ENCODE measurements around the gene CLEC14A.

The CLEC14A gene

DNA sequence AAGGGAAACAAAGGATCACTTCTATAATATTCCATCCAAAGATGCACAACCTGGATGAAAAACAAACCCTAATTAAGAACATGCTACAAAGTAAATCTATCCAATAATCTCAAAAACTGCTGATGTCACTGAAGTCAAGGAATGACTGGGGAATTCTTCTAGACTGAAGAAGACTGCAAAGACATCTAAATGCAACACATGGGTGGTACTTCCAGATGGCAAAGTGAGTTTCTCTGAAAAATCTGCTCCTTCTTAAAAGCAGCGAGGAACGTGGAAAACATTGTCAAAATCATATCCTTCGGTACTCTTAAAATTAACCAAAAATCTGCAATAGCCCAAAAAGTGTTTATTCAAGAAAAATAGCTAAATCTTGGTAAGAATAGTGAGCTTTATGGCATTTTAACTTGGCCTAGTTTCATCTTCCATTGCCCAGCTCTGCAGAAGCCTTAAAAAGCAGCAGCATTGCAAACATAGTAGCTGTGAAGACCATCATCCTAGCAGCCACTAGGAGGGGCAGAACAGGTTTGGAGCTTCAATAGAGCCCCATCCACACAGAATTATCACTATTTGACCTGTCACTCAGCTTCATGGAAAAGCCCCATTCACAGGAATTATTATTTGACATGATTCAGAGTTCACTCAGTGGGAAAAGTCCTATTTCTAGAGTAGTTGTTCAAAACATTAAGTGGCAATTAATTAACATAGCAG, 7.4 kb downstream of the CLEC14A start:
- no peak for DNase-seq

DNA sequence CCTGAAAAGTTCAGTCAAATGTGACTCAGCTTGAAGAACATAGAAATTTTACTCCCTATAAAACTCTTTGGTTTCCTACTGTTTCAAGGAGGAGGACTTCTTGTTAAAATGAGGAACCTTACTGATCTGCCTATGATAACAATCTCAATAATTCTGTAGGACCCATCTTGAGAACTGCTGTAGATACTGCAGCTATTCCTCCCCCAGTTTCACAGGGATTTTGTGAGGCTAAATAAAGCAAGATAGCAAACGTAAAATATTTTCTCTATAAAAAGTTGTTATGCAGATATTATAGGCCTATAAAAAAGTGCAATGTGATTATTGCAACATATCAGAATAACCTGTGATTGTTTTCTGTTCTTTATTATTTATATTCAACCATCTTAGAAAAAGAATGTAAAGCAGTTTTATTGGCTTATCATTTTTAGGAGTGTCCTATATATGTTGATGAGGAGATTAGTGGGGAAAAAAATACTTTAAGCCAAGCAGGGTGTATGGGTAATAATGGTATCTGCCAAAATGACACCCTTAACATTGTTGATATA, 12.1 kb downstream of the CLEC14A start:
- no peak for DNase-seq

DNA sequence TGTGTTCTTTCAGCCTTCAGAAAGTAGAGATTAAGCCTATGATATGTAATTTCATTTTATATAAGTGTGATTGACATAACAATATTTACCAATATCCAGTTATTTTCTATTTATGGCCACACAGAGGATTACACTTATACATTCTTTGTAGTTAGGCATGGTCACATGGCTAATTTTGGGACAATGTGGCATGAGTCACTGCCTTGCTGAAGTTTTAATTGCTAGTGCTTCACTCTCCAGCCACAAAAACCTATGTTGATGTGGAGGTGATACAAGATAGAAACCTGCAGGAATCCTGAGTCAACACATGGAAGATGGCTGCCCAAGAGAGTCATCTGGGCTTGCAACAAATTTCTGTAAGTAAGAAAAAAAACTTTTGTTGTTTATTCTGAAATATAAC, 17.0 kb downstream of the CLEC14A start:
- DNase-seq = no peak

DNA sequence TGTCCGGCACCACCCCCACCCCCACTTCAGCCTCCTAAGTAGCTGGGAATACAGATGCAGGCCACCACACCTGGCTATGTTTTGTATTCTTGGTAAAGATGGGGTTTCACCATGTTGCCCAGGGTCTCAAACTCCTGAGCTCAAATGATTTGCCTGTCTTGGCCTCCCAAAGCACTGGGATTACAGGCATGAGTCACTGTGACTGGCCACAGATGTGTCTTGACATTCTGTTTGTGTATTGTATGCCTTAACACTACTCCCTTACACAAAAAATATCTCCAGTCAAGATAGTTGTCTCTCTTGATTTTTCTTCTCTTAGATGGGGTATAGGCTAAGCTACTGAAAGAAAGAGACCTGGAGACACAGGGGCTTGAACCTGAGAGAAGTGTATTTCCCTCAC, 17.6 kb downstream of the CLEC14A start:
- DNase-seq = no peak

DNA sequence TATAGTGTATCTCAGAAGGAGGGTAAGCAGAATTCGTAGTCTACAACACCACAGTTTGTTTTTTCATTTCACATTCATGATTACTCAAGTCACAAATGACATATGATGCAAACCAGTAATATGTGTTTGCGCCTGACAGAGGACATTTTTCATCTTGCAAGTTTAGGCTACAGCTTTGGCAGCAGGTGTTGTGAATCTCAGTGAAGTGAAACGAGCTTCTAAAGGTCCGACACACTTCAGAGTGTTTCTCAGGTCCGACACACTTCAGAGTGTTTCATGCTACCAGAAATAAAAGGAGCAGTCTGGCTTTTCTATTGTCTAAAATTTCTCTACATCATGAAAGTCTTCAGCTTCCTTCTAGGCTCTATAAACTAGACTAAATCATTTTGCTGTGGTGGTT, 22.7 kb downstream of the CLEC14A start:
- DNase-seq = no peak

DNA sequence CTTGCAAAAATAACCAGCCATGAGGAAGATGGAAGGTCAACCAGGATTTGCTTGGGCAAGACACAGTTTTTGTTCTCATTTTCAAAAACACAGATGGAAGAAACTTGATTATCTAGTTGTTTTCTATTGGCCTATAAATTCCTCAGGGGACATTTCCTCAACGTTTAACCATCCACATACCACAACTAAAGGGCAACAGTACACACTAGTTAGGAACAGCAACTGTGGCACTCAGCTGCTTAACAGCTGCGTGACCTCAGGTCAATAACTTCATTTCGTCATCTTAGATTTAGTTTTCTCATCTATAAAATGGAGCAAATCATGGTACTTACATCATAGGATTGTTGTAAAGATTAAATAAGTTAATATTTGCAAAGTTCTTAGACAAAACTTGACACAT, 29.5 kb downstream of the CLEC14A start:
- no peak for DNase-seq

DNA sequence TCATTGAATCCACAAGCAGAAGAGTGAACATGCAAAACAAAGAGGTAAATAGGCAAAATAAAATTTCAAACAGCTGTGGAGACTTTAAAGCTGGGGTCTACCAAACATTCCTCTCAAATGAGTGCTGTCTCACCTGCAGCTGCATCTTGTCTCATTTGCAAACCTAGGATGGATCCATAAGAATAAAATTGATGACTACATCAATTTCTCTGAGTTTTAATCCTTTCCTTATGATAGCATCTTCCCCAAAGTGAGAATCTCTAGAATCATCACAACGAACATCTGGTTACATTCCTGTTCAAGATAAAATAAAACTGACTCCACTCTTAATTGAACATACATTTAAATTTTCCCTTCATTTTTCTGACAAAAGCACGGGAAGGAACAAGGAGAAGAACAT, 29.9 kb downstream of the CLEC14A start:
- DNase-seq = no peak

DNA sequence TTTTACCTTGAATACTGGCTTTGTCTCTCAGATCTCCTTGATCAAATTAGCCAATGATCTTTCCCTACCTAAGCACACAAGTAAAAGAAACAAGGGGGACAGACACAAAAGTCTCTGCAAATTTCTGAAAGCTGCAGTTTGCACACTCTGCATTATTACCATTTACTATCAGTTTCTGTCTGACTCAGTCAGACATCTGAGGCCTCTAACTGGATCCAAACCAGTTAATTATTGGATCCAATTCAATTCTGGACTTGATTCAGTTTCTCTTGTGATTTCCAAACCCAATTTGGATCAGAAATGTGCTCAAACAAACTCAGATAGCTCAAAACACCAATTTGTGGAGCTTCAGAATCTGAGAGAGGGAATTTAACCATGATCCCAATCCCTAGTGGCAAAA, 31.6 kb downstream of the CLEC14A start:
- DNase-seq = no peak

DNA sequence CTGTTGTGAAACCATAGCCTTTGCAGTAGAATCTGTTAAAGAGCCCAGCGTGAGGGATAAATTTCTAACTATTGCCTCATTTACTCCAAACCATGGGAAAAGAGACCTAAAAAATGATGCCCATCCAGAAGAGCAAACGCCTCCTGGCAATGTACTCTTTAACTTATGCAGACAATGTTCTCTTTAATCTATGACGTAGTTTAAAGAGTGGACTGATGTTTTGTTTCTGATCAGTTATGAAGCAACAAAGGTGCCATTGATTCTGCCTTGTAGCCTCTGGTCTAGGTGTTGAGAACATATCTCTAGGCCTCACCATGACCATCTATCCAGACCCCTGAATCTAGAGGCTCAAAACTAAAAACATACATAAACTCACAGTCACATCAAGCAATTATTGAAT, 34.8 kb downstream of the CLEC14A start:
- no peak for DNase-seq

DNA sequence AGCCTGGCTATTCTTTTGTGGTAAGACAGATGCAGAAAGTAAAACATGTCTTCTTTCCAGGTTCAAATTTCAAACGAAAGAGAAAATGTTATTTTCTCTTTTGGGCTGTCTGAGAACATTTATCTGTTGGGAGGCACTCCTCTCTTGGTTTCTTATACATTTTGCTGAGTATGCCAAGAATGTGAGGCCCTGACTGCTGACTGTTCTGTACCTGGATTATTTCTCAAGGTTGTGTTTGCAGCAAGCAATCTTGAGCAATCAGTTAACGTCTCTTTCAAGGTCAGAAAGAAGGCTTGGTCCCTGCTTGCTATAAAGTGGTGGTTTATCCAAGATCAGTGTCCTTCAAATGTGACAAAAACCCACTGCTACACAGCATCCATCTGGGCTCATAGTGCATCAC, 38.3 kb downstream of the CLEC14A start:
- DNase-seq = no peak

DNA sequence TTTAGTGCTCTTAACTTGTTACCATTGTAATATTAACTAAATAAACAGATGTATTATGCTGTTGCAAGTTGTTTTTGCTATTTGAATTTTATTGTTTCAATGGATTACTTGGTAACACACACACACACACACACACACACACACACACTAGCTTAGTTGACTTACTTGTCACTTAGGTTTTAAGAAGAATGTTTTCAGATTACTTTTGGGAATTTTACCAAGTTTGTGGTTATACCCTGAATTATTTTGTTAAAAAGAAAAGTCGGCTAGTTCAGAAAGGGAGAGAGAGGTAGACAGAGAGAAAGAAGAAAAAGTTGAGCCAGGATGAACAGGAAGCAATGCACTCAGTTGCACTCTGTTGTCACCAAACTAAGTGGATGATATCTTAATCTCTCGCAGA, 42.9 kb downstream of the CLEC14A start:
- no peak for DNase-seq

DNA sequence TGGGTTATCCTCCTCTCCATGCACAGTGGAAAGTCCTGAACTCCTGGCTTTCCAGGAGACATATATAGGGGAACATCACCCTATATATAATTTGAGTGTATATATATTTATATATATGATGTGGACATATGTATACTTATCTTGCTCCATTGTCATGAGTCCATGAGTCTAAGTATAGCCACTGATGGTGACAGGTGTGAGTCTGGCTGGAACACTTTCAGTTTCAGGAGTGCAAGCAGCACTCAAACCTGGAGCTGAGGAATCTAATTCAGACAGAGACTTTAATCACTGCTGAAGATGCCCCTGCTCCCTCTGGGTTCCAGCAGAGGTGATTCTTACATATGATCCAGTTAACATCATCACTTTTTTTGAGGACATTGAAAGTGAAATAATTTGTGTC, 43.8 kb downstream of the CLEC14A start:
- DNase-seq = no peak

DNA sequence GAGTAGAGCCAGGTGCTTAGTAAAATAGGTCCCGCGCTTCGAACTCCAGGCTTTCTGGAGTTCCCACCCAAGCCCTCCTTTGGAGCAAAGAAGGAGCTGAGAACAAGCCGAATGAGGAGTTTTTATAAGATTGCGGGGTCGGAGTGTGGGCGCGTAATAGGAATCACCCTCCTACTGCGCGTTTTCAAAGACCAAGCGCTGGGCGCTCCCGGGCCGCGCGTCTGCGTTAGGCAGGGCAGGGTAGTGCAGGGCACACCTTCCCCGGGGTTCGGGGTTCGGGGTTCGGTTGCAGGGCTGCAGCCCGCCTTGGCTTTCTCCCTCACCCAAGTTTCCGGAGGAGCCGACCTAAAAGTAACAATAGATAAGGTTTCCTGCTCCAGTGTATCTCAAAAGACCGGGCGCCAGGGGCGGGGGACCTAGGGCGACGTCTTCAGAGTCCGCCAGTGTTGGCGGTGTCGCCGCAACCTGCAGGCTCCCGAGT, 44.6 kb downstream of the CLEC14A start:
- no peak for DNase-seq

DNA sequence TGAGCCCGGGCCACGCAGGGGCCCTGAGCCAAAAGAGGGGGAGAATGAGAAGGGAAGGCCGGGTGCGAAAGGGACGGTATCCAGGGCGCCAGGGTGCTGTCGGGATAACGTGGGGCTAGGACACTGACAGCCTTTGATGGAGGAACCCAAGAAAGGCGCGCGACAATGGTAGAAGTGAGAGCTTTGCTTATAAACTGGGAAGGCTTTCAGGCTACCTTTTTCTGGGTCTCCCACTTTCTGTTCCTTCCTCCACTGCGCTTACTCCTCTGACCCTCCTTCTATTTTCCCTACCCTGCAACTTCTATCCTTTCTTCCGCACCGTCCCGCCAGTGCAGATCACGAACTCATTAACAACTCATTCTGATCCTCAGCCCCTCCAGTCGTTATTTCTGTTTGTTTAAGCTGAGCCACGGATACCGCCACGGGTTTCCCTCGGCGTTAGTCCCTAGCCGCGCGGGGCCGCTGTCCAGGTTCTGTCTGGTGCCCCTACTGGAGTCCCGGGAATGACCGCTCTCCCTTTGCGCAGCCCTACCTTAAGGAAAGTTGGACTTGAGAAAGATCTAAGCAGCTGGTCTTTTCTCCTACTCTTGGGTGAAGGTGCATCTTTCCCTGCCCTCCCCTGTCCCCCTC, 45.2 kb downstream of the CLEC14A start:
- DNase-seq = no peak

DNA sequence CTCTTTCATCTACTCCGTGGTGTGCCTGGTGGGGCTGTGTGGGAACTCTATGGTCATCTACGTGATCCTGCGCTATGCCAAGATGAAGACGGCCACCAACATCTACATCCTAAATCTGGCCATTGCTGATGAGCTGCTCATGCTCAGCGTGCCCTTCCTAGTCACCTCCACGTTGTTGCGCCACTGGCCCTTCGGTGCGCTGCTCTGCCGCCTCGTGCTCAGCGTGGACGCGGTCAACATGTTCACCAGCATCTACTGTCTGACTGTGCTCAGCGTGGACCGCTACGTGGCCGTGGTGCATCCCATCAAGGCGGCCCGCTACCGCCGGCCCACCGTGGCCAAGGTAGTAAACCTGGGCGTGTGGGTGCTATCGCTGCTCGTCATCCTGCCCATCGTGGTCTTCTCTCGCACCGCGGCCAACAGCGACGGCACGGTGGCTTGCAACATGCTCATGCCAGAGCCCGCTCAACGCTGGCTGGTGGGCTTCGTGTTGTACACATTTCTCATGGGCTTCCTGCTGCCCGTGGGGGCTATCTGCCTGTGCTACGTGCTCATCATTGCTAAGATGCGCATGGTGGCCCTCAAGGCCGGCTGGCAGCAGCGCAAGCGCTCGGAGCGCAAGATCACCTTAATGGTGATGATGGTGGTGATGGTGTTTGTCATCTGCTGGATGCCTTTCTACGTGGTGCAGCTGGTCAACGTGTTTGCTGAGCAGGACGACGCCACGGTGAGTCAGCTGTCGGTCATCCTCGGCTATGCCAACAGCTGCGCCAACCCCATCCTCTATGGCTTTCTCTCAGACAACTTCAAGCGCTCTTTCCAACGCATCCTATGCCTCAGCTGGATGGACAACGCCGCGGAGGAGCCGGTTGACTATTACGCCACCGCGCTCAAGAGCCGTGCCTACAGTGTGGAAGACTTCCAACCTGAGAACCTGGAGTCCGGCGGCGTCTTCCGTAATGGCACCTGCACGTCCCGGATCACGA, 46.0 kb downstream of the CLEC14A start:
- DNase-seq = no peak

DNA sequence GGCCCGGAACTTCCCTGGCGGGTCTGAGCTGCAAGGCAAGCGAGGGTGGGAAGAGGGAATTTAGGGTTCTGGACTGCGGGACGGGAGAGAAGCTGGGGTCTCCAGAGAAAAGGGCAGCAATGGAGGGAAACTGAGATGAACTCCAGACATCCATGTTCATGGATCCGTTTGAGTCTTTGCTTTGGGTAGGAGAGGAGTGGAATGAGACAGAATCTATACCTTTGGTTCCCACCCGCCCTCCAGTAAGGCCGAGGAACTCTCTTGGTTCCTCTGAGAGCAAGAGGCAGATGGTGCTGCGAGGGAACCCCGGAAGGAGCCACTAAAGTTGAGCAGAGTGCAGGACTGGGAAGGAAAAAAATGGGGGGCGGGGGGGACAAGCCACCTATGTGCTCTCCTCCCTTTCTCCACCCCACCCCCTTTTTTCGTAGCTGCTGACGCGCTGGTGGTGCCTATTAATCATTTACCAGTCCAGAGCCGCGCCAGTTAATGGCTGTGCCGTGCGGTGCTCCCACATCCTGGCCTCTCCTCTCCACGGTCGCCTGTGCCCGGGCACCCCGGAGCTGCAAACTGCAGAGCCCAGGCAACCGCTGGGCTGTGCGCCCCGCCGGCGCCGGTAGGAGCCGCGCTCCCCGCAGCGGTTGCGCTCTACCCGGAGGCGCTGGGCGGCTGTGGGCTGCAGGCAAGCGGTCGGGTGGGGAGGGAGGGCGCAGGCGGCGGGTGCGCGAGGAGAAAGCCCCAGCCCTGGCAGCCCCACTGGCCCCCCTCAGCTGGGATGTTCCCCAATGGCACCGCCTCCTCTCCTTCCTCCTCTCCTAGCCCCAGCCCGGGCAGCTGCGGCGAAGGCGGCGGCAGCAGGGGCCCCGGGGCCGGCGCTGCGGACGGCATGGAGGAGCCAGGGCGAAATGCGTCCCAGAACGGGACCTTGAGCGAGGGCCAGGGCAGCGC, 47.0 kb downstream of the CLEC14A start:
- no peak for DNase-seq

DNA sequence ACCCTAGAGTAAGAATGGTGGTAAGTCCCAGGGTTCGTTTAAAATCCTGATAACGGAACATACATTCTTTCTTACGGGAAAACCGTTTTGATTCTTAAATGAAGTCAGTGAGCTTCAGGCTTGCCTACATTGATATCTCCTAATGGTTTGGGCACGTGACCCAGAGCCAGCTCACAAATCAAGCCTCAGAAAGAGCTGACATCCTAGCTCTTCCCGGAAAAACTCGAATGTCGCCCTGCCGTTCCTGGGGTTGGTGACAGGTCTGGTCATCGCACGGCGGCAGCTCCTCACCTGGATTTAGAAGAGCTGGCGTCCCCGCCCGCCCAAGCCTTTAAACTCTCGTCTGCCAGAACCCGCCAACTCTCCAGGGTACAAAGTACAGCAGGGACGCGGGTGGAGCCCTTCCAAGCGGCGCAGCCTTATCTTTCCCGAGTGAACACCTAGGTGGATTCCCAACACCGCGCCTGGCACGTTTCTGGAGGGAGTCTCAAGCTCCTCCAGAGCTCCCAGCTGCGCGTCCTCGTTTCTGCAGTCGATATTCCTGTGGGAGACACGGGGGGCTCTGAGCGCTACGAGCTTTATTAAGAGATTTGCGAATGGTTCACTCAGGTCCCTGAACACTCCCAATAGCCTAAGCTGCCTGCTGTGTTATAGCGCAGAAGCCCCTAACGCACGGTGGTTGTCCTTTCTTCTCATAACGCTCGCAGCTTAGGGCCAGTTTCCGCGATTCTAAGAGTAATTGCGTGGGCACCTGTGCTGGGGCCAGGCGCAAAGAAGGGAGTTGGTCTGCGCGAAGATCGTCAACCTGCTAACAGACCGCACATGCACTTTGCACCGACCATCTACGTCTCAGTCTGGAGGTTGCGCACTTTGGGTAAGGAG, 47.9 kb downstream of the CLEC14A start, which contains the start of gene SSTR1:
Gene SSTR1 (plus strand): TSS at position 169 of the 882 bp plus-strand sequence. CDS start 1,486 bp downstream, outside the sequence.
- DNase-seq = no peak

DNA sequence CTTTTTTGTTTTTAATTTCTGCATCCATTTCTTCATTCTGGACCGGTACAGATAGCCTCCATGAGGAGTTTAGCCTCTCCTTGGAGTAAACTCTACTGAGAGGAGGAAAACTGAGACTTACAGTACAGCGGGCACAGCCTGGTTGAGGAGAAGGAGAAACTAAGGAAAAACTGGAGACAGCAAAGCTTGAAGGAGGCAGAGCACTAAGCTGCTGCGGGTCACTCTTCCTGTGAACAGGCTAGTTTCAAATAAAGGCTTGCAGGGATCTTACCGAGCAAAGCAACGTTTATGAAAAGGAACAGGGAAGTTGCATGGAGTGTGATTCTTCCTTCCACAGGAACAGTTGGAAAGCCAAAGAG, 48.5 kb downstream of the CLEC14A start:
- DNase-seq = no peak

DNA sequence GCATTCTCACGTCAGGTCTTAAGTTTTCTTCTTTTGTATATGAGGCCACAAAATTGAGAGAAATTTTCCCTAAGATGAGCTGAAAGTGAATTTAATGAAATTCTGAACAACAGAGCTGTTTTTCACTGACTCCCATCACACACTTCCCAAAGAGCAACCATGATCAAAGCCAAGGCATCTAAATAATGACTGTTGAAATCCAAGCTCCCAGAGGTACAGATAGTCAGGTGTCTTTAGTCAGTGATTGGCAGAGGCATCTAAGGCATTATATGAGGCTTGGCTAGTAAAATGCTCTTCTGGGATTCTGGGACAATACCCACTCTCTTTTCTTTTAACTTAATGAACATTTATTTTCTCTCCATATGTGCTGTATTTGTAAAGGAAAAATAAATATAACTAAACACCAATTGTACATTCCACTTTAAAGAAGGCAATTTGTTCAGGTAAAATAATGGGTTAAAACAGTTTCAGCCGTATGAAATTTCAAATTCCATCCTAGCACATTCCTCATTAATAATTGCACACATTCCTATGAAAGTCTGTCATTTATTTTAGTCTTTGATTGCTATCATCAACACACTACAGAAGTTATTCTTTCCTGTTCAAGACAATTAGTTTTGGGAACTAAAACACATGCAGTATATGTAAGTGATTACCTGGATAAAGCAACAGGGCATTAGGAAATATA, 49.1 kb downstream of the CLEC14A start:
- DNase-seq = no peak

DNA sequence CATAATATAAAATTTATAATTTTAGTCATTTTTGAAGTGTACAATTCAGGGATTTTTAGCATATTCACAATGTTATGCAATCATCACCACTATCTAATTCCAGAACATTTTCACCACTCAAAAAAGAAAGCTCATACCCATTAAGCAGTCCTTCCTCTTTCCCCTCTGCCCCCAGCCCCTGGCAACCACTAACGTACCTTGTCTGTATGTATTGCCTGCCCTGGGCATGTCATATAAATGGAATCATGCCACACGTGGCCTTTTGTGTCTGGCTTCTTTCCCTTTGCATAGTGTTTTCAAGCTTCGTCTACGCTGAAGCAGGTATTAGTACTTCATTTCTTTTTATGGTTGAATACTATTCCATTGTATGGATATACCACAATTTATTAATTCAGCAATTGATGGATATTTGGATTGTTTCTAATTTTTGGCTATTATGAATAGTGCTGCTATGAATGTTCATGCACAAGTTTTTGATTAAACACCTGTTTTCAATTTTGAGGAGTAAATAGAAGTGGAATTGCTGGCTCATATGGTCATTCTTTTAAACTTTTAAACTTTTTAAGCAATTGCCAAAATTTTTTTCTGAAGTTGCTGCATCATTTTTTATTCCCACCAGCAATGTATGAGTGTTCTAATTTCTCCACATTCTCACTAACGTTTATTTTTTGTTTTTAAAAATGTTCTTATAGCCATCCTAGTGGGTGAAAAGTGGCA, 49.8 kb downstream of the CLEC14A start:
- no peak for DNase-seq

Data from NCI-H1436 treated with DMSO at 0.1 percent for 48 hours (cell line).